Stimulated activated memory B cell treated with anti-CD40 and anti-IgM and Interleukin-4, amounts not matched to agents 10 μg/mL and 1 μg/mL and 100 μg/mL, for 72 hours (primary cell): ENCODE data around the gene RHNO1.

Source experiments
- ATAC-seq: fragments of 150-1000 bp; cut with Tn5 transposase; 2 replicates; pipeline ENCODE4 v1.10.0; 2021
- H3K27ac Mint-ChIP-seq: one replicate; pipeline ENCODE4 v1.8.0; 2022; ENCODE audit warnings: mild to moderate bottlenecking, mixed read lengths
- H3K27me3 Mint-ChIP-seq: one replicate; pipeline ENCODE4 v1.8.0; 2022; ENCODE audit warnings: mixed read lengths
- H3K36me3 Mint-ChIP-seq: one replicate; pipeline ENCODE4 v1.8.0; 2022; ENCODE audit warnings: mixed read lengths
- H3K4me1 Mint-ChIP-seq: one replicate; pipeline ENCODE4 v1.8.0; 2022; ENCODE audit warnings: mixed read lengths
- H3K4me3 Mint-ChIP-seq: one replicate; pipeline ENCODE4 v1.8.0; 2022; ENCODE audit warnings: mild to moderate bottlenecking, moderate library complexity, mixed read lengths
- H3K9me3 Mint-ChIP-seq: one replicate; pipeline ENCODE4 v1.8.0; 2022; ENCODE audit warnings: mixed read lengths

RHNO1 gene

GRCh38 chr12:2922329-2922728 lies 45.3 kb downstream of the RHNO1 start:
- H3K4me1 Mint-ChIP-seq = no peaks in the 10 kb centered on the region
- no peak overlapping the region for H3K4me3 Mint-ChIP-seq
- no peaks in the 10 kb centered on the region for H3K27me3 Mint-ChIP-seq
- no peaks in the 10 kb centered on the region for H3K9me3 Mint-ChIP-seq
- H3K27ac Mint-ChIP-seq = no peak overlapping the region
- peaks cover 50% of the 10 kb centered on the region for H3K36me3 Mint-ChIP-seq
- ATAC-seq = no peak

- no peak overlapping the region for H3K27ac Mint-ChIP-seq
- no peaks in the 10 kb centered on the region for H3K27me3 Mint-ChIP-seq
- H3K36me3 Mint-ChIP-seq = peaks cover 58% of the 10 kb centered on the region
- no peaks in the 10 kb centered on the region for H3K4me1 Mint-ChIP-seq
- ATAC-seq = no peak
- no peaks in the 10 kb centered on the region for H3K9me3 Mint-ChIP-seq
- H3K4me3 Mint-ChIP-seq = no peak overlapping the region
These were observed 46.0 kb downstream of the RHNO1 start for GRCh38 chr12:2923057-2923456.

- Mint-ChIP-seq H3K4me1 (no peaks in the 10 kb centered on the region), H3K36me3 (peaks cover 58% of the 10 kb centered on the region), H3K27me3 (no peaks in the 10 kb centered on the region), H3K9me3 (no peaks in the 10 kb centered on the region), H3K27ac (no peak overlapping the region), H3K4me3 (no peak overlapping the region)
- ATAC-seq = no peak
These were observed 47.0 kb downstream of the RHNO1 start for GRCh38 chr12:2924019-2924418.

- H3K27ac Mint-ChIP-seq = no peak overlapping the region
- no peak for ATAC-seq
- H3K4me1 Mint-ChIP-seq = no peaks in the 10 kb centered on the region
- H3K27me3 Mint-ChIP-seq = no peaks in the 10 kb centered on the region
- peaks cover 58% of the 10 kb centered on the region for H3K36me3 Mint-ChIP-seq
- H3K9me3 Mint-ChIP-seq = no peaks in the 10 kb centered on the region
- no peak overlapping the region for H3K4me3 Mint-ChIP-seq
These were observed 48.4 kb downstream of the RHNO1 start for GRCh38 chr12:2925322-2925995.

- Mint-ChIP-seq H3K36me3 (peaks cover 46% of the 10 kb centered on the region), H3K27ac (no peak overlapping the region), H3K4me3 (no peak overlapping the region), H3K9me3 (no peaks in the 10 kb centered on the region), H3K27me3 (no peaks in the 10 kb centered on the region), H3K4me1 (no peaks in the 10 kb centered on the region)
- ATAC-seq = no peak
These were observed 53.8 kb downstream of the RHNO1 start for GRCh38 chr12:2930865-2931264.

GRCh38 chr12:2933586-2933985 lies 56.6 kb downstream of the RHNO1 start:
- no peak overlapping the region for H3K4me3 Mint-ChIP-seq
- ATAC-seq = no peak
- peaks cover 38% of the 10 kb centered on the region for H3K36me3 Mint-ChIP-seq
- H3K4me1 Mint-ChIP-seq = no peaks in the 10 kb centered on the region
- no peak overlapping the region for H3K27ac Mint-ChIP-seq
- H3K9me3 Mint-ChIP-seq = no peaks in the 10 kb centered on the region
- H3K27me3 Mint-ChIP-seq = no peaks in the 10 kb centered on the region

- H3K27ac Mint-ChIP-seq = no peak overlapping the region
- H3K36me3 Mint-ChIP-seq = peaks cover 38% of the 10 kb centered on the region
- H3K27me3 Mint-ChIP-seq = no peaks in the 10 kb centered on the region
- ATAC-seq = no peak
- no peaks in the 10 kb centered on the region for H3K4me1 Mint-ChIP-seq
- no peaks in the 10 kb centered on the region for H3K9me3 Mint-ChIP-seq
- no peak overlapping the region for H3K4me3 Mint-ChIP-seq
These were observed 57.3 kb downstream of the RHNO1 start for GRCh38 chr12:2934371-2934770.

- Mint-ChIP-seq H3K4me3 (no peak overlapping the region), H3K9me3 (no peaks in the 10 kb centered on the region), H3K27me3 (no peaks in the 10 kb centered on the region), H3K27ac (no peak overlapping the region), H3K36me3 (peaks cover 26% of the 10 kb centered on the region), H3K4me1 (no peaks in the 10 kb centered on the region)
- ATAC-seq = no peak
These were observed 59.3 kb downstream of the RHNO1 start for GRCh38 chr12:2936301-2936700.

GRCh38 chr12:2937500-2937899 lies 60.5 kb downstream of the RHNO1 start:
- Mint-ChIP-seq H3K27me3 (no peaks in the 10 kb centered on the region), H3K9me3 (no peaks in the 10 kb centered on the region), H3K4me3 (no peak overlapping the region), H3K36me3 (peaks cover 23% of the 10 kb centered on the region), H3K27ac (no peak overlapping the region), H3K4me1 (no peaks in the 10 kb centered on the region)
- no peak for ATAC-seq
